Activated CD4-positive, alpha-beta T cell treated with anti-CD3 and anti-CD28 coated beads for 4 hours (primary cell): ENCODE measurements around the gene INO80.
"Not testable (repeated sequence)": the region's sequence is repeated elsewhere in the genome, so short reads cannot be mapped to it uniquely, and the experiment has no call there.

Source experiments
- DNase-seq, 2 donors: peaks; one replicate each; pipeline ENCODE4 v3.0.0-alpha.2; 2020

The INO80 gene, protein sequence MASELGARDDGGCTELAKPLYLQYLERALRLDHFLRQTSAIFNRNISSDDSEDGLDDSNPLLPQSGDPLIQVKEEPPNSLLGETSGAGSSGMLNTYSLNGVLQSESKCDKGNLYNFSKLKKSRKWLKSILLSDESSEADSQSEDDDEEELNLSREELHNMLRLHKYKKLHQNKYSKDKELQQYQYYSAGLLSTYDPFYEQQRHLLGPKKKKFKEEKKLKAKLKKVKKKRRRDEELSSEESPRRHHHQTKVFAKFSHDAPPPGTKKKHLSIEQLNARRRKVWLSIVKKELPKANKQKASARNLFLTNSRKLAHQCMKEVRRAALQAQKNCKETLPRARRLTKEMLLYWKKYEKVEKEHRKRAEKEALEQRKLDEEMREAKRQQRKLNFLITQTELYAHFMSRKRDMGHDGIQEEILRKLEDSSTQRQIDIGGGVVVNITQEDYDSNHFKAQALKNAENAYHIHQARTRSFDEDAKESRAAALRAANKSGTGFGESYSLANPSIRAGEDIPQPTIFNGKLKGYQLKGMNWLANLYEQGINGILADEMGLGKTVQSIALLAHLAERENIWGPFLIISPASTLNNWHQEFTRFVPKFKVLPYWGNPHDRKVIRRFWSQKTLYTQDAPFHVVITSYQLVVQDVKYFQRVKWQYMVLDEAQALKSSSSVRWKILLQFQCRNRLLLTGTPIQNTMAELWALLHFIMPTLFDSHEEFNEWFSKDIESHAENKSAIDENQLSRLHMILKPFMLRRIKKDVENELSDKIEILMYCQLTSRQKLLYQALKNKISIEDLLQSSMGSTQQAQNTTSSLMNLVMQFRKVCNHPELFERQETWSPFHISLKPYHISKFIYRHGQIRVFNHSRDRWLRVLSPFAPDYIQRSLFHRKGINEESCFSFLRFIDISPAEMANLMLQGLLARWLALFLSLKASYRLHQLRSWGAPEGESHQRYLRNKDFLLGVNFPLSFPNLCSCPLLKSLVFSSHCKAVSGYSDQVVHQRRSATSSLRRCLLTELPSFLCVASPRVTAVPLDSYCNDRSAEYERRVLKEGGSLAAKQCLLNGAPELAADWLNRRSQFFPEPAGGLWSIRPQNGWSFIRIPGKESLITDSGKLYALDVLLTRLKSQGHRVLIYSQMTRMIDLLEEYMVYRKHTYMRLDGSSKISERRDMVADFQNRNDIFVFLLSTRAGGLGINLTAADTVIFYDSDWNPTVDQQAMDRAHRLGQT (N-terminal part only)

DNA sequence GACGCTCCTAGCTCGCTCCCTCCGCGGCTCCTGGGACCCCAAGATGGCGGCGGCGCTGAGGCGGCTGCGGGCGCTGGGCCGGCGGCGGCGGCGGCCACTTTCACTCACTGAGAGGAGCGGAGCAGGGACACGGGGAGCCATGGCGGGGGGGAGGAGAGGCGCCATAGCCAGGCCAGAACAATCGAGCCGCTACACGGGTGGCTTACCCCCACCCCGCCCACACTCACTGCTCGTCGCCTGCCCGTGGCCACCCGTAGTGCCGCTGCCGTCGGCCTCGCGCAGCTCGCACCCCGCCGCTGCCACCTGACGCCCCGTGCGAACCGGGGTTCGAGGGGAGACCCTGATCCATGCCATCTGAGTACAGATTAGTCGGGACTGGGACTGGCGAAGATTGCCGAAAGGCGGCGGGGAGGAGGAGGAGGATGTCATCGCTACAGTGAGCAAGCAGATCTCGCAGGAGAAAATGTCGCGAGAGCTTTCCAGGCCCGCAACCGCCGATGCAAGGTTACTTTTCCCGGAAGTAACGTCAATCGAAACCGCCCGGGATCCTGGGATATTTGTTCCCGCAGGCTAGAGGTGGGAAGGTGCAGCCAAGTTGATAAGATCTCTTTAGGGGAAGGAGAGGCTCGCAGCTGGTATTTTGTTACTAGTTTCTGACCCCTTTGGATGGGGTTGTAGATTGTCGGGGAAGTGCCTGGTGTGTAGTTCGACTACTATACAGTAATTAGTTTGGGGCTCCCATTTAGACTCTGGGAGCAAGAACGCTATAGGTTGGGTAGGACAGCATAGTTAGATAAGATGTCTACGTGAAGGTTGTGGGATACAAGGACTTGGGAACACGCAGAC lies at the start of gene INO80:
Gene INO80, minus strand, starts transcription at position 165 of the 846 bp plus-strand sequence. CDS start 19,970 bp downstream, outside the sequence.
- DNase-seq: peak; percentile 97 to 98

DNA sequence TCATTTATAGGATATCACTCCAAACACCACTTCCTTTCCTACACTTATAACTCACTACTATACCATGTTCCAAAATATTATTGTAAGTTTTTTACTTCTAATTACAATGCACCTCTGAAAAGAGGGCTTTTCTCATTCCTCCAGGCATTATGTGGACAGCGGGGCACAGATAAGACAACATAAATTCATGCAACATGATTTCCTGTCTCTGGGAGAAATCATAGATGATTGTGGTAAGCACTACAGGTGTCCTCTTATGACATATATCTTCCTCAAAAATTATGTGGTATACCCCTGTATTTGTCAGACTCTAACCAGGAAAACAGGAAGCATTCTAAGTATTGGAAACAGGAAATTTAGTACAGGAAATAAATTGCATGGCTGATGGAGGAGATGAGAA lies 45.7 kb upstream of the INO80 start:
- DNase-seq: no peak

DNA sequence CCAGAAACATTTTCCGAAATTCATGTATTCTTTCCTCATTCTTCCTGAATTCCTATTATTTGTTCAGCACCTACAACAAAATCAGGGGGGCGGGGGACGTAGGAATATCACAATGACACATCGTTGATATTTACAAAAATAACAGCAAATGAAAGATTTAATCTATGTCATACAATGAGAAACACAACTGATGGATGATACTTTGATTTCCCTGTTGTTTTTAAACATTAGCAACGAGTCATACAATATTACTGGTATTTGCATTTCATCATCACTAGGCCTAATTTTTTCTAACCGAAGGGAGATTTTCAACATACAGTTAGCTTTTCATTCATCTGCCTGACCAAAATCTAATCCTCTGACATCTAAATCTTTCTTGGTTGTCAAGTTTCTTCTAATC lies 45.3 kb upstream of the INO80 start:
- no peak for DNase-seq

DNA sequence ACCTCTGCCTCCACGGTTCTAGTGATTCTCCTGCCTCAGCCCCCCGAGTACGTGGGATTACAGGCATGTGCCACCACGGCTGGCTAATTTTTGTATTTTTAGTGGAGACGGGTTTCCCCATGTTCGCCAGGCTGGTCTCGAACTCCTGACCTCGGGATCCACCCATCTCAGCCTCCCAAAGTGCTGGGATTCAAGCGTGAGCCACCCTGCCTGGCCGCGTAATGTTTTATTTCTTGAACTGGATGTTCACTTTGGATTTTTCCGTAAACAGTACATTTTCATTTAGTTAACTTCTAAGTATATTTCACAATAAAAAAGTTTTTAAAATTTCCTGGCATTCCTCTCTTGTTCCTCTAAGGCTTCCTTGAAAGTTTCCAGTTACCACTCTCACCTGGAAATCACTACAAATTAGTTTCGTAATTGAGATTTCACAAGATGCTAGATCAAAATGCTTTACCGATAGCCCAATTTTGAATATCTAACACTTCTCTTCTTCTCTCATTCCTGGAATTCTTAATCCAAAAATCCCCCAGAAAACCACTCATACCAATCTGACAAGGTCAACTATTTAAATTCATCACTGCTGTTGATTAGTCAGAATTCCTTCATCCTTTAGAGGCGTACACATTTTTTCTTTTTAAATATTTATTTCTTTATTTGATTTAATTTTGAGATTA lies 44.7 kb upstream of the INO80 start:
- no peak for DNase-seq

DNA sequence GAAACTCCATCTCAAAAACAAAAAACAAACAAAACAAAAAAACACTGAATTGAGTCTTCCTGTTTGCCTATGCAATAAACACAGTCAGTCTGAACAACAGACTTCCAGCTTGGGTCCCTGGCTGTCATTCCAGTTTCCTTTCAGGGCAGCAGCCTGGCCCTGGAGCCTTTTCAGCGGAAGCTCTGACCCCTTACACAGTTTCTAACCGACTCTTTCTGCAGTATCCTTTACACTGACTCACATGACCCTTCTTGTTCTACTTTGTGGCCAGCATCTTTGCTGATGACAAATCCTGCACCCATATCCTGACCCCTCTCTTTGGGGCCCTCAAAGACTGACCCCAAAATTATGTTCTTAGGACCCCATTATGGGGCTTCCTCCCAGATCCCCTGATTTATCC lies 38.3 kb upstream of the INO80 start:
- no peak for DNase-seq

DNA sequence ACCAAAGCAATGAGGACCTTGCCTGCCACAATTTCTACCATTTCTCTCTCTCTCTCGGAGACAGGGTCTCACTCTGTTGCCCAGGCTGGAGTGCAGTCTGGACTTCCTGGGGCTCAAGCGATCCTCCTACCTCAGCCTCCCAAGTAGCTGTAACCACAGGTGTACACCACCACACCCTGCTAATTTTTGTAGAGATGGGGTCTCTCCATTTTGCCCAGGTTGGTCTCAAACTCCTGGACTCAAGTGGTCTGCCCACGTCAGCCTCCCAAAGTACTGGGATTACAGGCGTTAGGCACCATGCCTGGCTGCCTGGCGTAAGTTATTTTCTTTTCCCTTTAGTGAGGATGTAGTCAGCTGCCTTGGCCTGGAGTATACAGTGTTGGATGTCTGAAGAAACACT lies 37.7 kb upstream of the INO80 start:
- DNase-seq: no peak

DNA sequence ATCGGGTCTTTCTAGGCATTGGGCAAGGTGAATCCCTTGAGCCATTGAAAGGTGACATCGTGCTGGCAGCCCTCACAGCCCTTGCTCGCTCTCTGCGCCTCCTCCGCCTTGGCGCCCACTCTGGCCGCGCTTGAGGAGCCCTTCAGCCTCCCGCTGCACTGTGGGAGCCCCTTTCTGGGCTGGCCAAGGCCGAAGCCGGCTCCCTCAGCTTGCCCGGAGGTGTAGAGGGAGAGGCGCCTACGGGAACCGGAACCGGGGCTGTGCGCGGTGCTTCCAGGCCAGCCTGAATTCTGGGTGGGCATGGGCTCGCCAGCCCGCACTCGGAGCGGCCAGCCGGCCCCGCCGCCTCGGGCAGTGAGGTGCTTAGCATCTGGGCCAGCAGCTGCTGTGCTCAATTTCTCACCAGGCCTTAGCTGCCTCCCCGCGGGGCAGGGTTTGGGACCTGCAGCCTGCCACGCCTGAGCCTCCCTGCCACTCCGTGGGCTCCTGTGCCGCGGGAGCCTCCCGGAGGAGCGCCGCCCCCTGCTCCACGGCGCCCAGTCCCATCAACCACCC lies 35.4 kb upstream of the INO80 start:
- no peak for DNase-seq

DNA sequence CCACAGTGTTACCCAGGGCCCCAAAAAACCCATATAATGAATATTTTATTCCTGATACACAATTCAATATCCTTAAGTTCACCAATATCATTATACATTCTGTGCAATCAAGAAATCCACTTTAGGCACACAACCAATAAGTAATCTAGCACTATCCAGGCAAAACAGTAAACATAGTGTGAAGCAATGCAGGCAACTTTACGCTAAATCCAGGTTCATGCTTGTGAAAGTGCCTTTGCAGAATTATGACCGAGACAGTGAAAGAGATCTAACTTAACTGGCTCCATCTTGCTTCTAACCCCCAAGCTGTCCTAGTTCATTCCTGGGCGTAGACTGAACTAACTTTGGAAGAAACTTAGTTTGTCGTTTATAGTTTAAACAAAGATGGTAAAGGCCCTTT lies 34.2 kb upstream of the INO80 start:
- DNase-seq: no peak

DNA sequence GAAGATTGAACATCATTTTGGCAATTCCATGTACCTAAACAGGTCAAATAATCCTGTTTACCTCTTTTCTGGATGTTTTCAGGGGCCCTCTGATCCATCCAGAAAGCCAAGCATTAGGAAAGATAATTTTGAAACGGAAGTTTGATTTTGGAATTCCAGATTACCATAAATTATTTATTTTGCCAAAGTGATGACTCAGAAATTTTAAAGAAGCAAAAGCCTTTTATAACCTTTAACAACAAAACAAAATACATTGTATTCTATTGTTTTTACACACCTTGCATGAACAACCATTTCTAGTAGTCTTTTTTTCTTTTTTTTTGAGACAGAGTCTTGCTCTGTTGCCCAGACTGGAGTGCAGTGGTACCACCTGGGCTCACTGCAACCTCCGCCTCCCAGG lies 32.0 kb upstream of the INO80 start:
- DNase-seq: no peak

DNA sequence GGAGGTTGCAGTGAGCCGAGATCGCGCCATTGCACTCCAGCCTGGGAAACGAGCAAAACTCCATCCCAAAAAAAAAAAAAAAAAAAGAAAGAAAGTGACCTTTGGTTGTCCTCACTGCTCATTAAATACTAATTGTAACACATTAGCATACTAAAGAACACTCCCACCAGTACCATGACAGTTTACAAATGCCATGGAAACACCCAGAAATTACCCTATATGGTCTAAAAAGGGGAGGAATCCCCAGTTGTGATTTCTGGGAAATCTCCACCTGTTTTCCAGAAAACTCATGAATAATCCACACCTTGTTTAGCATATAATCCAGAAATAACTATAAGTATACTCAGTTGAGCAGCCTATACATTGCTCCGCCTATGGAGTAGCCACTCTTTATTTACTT lies 23.5 kb upstream of the INO80 start:
- DNase-seq: no peak

DNA sequence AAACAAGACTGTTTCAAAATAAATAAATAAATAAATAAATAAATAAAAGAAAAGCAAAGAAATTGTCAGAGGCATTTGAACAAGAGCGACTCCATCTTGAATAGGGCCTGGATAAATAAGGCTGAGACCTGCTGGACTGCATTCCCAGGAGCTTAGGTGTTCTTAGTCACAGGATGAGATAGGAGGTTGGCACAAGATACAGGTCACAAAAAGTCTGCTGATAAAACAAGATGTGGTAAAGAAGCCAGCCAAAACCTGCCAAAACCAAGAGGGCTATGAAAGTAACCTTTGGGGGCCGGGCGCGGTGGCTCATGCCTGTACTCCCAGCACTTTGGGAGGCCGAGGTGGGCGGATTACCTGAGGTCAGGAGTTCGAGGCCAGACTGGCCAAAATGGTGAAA lies 23.0 kb upstream of the INO80 start:
- not testable (repeated sequence) for DNase-seq

DNA sequence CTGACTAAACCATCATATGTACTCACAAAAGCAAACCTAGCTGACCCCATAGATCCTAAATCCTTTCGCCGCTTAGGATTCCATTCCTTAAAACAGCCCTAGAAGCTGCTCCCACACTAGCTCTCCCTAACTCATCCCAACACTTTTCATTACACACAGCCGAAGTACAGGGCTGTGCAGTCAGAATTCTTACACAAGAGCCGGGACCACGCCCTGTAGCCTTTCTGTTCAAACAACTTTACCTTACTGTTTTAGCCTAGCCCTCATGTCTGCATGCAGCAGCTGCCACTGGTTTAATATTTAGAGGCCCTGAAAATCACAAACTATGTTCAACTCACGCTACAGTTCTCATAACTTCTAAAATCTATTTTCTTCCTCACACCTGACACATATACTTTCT lies 19.5 kb upstream of the INO80 start:
- DNase-seq: not testable (repeated sequence)

DNA sequence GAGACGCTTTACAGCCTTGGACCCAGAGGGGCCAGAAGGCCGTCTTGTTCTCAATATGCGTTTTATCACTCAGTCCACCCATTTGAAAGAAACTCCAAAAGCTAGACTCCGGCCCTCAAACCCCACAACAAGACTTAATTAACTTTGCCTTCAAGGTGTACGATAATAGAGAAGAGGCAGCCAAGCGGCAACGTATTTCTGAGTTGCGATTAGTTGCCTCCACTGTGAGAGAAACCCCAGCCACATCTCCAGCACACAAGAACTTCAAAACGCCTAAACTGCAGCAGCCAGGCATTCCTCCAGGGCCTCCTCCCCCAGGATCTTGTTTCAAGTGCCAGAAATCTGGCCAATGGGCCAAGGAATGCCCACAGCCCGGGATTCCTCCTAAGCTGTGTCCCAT lies 17.4 kb upstream of the INO80 start:
- DNase-seq: no peak

DNA sequence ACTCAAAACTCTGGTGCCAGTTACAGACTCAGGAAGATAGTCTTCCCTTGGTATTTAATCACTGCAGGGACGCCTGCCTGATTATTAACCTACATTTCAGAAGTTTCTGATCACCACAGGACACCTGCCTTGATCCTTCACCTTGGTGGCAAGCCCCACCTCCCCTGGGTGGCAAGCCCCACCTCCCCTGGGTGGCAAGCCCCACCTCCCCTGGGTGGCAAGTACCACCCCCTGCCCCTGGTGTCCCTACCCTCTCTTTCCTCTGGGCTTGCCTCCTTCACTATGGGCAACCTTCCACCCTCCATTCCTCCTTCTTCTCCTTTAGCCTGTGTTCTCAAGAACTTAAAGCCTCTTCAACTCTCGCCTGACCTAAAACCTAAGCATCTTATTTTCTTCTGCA lies 16.0 kb upstream of the INO80 start:
- not testable (repeated sequence) for DNase-seq

DNA sequence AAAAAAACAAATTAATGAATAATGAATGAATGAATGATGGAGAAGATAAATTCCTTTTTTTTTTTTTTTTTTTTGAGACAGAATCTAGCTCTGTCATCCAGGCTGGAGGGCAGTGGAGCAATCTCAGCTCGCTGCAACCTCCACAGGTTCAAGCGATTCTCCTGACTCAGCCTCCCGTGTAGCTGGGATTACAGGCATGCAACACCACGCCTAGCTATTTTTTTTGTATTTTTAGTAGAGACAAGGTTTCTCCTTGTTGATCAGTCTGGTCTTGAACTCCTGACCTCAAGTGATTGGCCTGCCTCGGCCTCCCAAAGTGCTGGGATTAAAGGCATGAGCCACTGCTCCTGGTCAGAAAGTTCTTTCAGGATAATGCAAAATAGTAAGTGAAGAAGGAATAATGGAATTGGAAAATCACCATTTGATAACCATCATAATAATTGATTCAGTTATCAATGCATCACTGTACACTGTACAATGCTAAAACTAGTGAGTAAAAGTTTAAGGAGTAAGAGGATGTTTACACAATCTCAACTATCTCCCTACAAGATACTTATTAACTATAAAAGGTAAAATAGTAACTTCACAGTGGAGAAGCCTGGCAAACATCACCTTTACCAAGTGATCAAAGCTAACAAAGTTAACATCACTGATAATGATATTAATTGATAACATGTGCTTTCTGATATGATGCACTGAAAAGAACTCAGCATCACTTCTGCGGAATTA lies 12.3 kb upstream of the INO80 start:
- no peak for DNase-seq

DNA sequence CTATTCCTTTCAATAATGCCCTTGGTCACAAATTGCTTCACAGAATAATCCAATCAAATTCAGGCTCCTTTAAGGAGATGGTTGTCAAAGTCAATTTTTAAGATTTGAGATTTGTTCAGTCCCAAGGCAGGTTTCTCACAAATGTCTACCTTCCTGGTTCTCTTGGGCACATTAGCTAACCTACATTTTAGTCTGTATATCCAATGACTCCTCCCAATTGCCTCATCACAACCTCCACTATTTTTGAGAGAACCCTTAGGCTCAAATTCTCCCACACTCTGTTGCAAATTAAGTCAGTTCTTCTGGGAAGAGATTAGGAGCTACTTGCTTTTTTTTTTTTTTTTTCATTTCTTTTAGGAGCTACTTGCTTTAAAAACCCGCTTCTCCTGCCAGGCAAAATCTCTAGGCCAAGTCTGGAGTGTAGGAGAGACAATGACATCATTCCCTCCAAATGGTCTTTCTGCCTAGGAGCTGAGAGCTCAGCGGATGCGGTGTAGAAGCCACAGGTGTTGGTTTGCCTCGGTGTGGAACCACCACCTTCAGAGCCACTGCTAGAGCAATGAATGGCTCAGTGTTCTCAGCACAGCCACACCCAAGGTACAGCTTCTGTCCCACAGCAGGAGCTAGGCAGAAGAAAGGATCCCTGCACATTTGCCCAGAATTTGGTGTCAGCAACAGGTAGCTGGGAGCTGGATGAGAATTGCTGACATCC lies 10.0 kb upstream of the INO80 start:
- no peak for DNase-seq

DNA sequence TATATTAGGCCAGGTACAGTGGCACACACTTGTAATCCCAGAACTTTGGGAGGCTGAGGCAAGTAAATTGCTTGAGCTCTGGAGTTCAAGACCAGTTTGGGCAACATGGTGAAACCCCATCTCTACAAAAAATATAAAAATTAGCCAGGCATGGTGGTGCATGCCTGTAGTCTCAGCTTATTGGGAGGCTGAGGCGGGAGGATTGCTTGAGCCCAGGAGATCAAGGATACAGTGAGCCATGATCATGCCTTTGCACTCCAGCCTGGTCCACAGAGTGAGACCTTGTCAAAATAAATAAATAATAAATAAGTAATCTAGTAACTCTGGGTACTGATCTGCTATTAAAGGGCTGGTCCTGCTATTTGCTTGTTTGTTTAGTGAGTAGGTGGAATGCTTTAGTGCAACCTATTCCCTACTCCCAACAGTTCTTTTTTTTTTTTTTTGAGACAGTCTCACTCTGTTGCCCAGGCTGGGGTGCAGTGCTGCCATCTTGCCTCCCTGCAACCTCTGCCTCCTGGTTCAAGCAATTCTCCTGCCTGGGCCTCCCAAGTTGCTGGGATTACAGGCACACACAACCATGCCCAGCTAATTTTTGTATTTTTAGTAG lies 9.1 kb upstream of the INO80 start:
- no peak for DNase-seq

DNA sequence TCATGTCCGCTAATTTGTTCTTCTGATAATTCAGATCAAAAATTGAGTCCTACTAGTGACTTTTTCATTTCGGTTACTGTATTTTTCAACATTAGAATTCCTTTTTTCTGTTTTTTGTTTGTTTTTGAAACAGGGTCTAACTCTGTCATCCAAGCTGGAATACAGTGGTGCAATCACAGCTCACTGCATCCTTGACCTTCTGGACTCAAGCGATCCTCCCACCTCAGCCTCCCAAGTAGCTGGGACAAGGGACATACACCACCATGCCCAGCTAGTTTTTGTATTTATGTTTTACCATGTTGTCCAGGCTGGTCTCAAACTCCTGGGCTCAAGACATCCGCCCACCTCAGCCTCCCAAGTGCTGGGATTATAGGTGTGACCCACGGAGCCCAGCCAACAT lies 8.0 kb upstream of the INO80 start:
- DNase-seq: no peak

DNA sequence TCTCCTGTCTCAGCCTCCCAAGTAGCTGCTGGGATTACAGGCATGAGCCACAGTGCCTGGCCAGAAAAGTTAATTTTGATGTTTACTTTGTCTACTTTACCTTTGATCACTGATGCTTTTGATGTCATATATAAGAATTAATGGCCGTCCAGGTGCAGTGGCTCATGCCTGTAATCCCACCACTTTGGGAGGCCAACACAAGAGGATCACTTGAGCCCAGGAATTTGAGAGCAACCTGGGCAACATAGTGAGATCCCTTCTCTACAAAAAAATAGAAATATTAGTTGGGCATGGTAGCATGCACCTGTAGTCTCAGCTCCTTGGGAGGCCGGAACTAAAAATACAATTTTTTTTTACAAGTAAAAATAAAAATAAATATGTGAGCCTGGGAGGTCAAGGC lies 6.8 kb upstream of the INO80 start:
- no peak for DNase-seq

DNA sequence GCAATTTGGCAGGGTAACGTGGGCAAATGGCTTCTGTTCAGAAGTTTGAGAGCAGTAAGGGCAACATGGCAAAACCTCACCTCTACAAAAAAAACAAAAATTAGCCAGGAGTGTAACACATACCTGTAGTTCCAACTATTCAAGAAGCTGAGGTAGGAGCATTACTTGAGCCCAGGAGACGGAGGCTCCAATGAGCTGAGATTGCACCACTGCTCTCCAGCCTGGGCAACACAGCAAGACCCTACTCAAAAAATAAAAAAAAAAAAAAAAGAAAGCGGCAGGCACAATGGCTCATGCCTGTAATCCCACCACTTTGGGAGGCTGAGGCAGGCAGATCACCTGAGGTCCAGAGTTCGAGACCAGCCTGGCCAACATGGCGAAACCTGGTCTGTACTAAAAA lies 5.9 kb upstream of the INO80 start:
- no peak for DNase-seq
